IMR-90 (cell line): ENCODE data around the gene TRIM62. TPM values are rescaled to one million over a fixed set of nuclear protein-coding genes. Genes with fewer than 3 reads are reported as not detected.

Source experiments
- ATAC-seq: fragments of 200-7000 bp; cut with Tn5 transposase; 2 replicates; pipeline ENCODE4 v1.9.1; 2020; ENCODE audit warnings: low read depth, mild to moderate bottlenecking, moderate library complexity
- BruUV-seq: library from RNA; stranded (reverse); fragments of 400-500 nt; replicated peaks from 2 replicates; lab custom pipeline; 2021; lab: Mats Ljungman, UMichigan
- CTCF ChIA-PET: fragments of 300-600 bp; formaldehyde crosslinking; extraction: SDS; loops from one replicate; lab custom pipeline; 2021; ENCODE audit warnings: antibody characterized with exemption; lab: Yijun Ruan, JAX
- POLR2A ChIA-PET: fragments of 300-600 bp; sonication (Branson Sonifier 250); formaldehyde crosslinking; loops from one replicate; lab custom pipeline; 2022; ENCODE audit warnings: antibody characterized with exemption; ENCODE audit not compliant: unreplicated experiment; lab: Charles Lee
- DNase-seq: peaks from one replicate; pipeline ENCODE4 v3.0.0; 2013
- H2AFZ ChIP-seq: replicated peaks from 2 replicates; pipeline ENCODE3; 2013; ENCODE audit warnings: low read length, mild to moderate bottlenecking; ENCODE audit not compliant: poor library complexity
- H2AK5ac ChIP-seq: 2 replicates; pipeline ENCODE4 v1.6.1; 2013; ENCODE audit warnings: low read depth, low read length, inconsistent platforms
- H2AK9ac ChIP-seq: replicated peaks from 2 replicates; pipeline ENCODE3; 2013; ENCODE audit warnings: mild to moderate bottlenecking, low read depth, low read length, moderate library complexity; ENCODE audit not compliant: poor library complexity
- H2BK120ac ChIP-seq: 2 replicates; pipeline ENCODE4 v1.6.1; 2013; ENCODE audit warnings: low read depth, low read length, inconsistent platforms
- H2BK15ac ChIP-seq: 3 replicates; pipeline ENCODE4 v1.6.1; 2013; ENCODE audit warnings: low read depth, low read length, inconsistent platforms
- H2BK20ac ChIP-seq: 2 replicates; pipeline ENCODE4 v1.6.1; 2013; ENCODE audit warnings: low read depth, mild to moderate bottlenecking, inconsistent platforms, low read length, moderate library complexity
- H2BK5ac ChIP-seq: 2 replicates; pipeline ENCODE4 v1.6.1; 2013; ENCODE audit warnings: mild to moderate bottlenecking, low read depth, low read length, inconsistent platforms; ENCODE audit not compliant: poor library complexity, severe bottlenecking
- H3K14ac ChIP-seq: replicated peaks from 2 replicates; pipeline ENCODE4 v1.6.1; 2013; ENCODE audit warnings: low read depth, low read length, inconsistent platforms
- H3K18ac ChIP-seq: 2 replicates; pipeline ENCODE4 v1.6.1; 2013; ENCODE audit warnings: low read depth, low read length, control low read depth
- H3K23ac ChIP-seq: 2 replicates; pipeline ENCODE4 v1.6.1; 2013; ENCODE audit warnings: low read depth, low read length, inconsistent platforms
- H3K27ac ChIP-seq: 2 replicates; pipeline ENCODE4 v1.5.1; 2013; ENCODE audit warnings: mild to moderate bottlenecking, control low read depth, low read length; ENCODE audit not compliant: insufficient read depth
- H3K27me3 ChIP-seq: 2 replicates; pipeline ENCODE4 v1.6.1; 2013; ENCODE audit warnings: low read length; ENCODE audit not compliant: control insufficient read depth, insufficient read depth
- H3K36me3 ChIP-seq: 2 replicates; pipeline ENCODE4 v1.6.1; 2013; ENCODE audit warnings: low read length, mixed read lengths; ENCODE audit not compliant: control insufficient read depth, insufficient read depth
- H3K4ac ChIP-seq: 2 replicates; pipeline ENCODE4 v1.6.1; 2013; ENCODE audit warnings: low read depth, low read length, inconsistent platforms
- H3K4me1 ChIP-seq: 2 replicates; pipeline ENCODE4 v1.6.1; 2013; ENCODE audit warnings: low read length, mixed read lengths; ENCODE audit not compliant: control insufficient read depth, insufficient read depth
- H3K4me2 ChIP-seq: 2 replicates; pipeline ENCODE4 v1.6.1; 2013; ENCODE audit warnings: low read depth, mild to moderate bottlenecking, control low read depth, low read length, moderate library complexity
- H3K4me3 ChIP-seq: 2 replicates; pipeline ENCODE4 v1.5.1; 2013; ENCODE audit warnings: low read depth, mild to moderate bottlenecking, control low read depth, low read length, moderate library complexity; ENCODE audit not compliant: insufficient read depth
- H3K56ac ChIP-seq: 2 replicates; pipeline ENCODE4 v1.6.1; 2013; ENCODE audit warnings: low read length, inconsistent platforms; ENCODE audit not compliant: insufficient read depth; ENCODE audit errors: extremely low read depth
- H3K79me1 ChIP-seq, 2 experiments: 2 replicates each; pipeline ENCODE4 v1.6.1; 2013; ENCODE audit warnings: low read length in 2 of 2, inconsistent platforms in 1 of 2, low read depth in 1 of 2
- H3K9ac ChIP-seq: 2 replicates; pipeline ENCODE4 v1.6.1; 2013; ENCODE audit warnings: low read depth, low read length, control low read depth
- H3K9me1 ChIP-seq: 2 replicates; pipeline ENCODE4 v1.6.1; 2013; ENCODE audit warnings: low read length, inconsistent platforms; ENCODE audit not compliant: insufficient read depth
- H3K9me3 ChIP-seq: 2 replicates; pipeline ENCODE4 v1.6.1; 2013; ENCODE audit warnings: low read length; ENCODE audit not compliant: control insufficient read depth, insufficient read depth
- H4K20me1 ChIP-seq: 2 replicates; pipeline ENCODE4 v1.6.1; 2013; ENCODE audit warnings: low read length, inconsistent platforms; ENCODE audit not compliant: insufficient read depth
- H4K5ac ChIP-seq: 2 replicates; pipeline ENCODE4 v1.6.1; 2013; ENCODE audit warnings: mild to moderate bottlenecking, low read depth, low read length, control low read depth
- H4K8ac ChIP-seq, 2 experiments: 2 replicates each; pipeline ENCODE4 v1.6.1; 2013; ENCODE audit warnings: low read depth in 2 of 2, low read length in 2 of 2, control low read depth in 1 of 2, inconsistent platforms in 1 of 2
- H4K91ac ChIP-seq: 2 replicates; pipeline ENCODE4 v1.6.1; 2013; ENCODE audit warnings: low read depth, low read length, inconsistent platforms; ENCODE audit not compliant: insufficient read depth
- BHLHE40 ChIP-seq: fragments of 150-350 bp; IDR thresholded peaks from 2 replicates; pipeline ENCODE4 v1.6.1; 2016; ENCODE audit warnings: mild to moderate bottlenecking, low read depth, low read length
- CEBPB ChIP-seq: IDR thresholded peaks from 2 replicates; pipeline ENCODE4 v1.6.1; 2012; ENCODE audit warnings: low read depth, low read length, improper control_type of control experiment
- FOS ChIP-seq: fragments of 150-350 bp; IDR thresholded peaks from 2 replicates; pipeline ENCODE4 v1.6.1; 2016; ENCODE audit warnings: low read depth, low read length
- NFE2L2 ChIP-seq: fragments of 150-350 bp; IDR thresholded peaks from 2 replicates; pipeline ENCODE4 v1.6.1; 2016; ENCODE audit warnings: low read depth, mild to moderate bottlenecking, low read length
- RAD21 ChIP-seq: IDR thresholded peaks from 2 replicates; pipeline ENCODE4 v1.6.1; 2012; ENCODE audit warnings: low read length, improper control_type of control experiment
- RCOR1 ChIP-seq: IDR thresholded peaks from 2 replicates; pipeline ENCODE4 v1.6.1; 2012; ENCODE audit warnings: mild to moderate bottlenecking, low read length, improper control_type of control experiment; ENCODE audit not compliant: insufficient replicate concordance
- RFX5 ChIP-seq: IDR thresholded peaks from 2 replicates; pipeline ENCODE4 v1.8.0; 2012; ENCODE audit warnings: low read depth, mild to moderate bottlenecking, low read length, moderate library complexity
- SMC3 ChIP-seq: fragments of 150-350 bp; IDR thresholded peaks from 2 replicates; pipeline ENCODE4 v1.6.1; 2016; ENCODE audit warnings: low read depth, mild to moderate bottlenecking, antibody characterized with exemption, low read length, moderate library complexity
- WGBS, 2 experiments: methylation state at CpG; one replicate each; pipeline versions ENCODE4 v1.1.5 to v1.1.7; 2013; ENCODE audit warnings: missing lambda C conversion rate in 2 of 2; ENCODE audit not compliant: insufficient read length in 1 of 2; ENCODE audit errors: extremely low coverage in 2 of 2; 5-methylcytosine and 5-hydroxymethylcytosine counted together
- dilution Hi-C: fragments of 300-500 bp; cut with HindIII; formaldehyde crosslinking; loops from one replicate; pipeline ENCODE4 v1.14.3; 2018; ENCODE audit warnings: low sequenced_read_pairs; ENCODE audit not compliant: unreplicated experiment
- in situ Hi-C: fragments of 300-500 bp; cut with MboI; formaldehyde crosslinking; loops from 3 replicates; pipeline ENCODE4 v1.14.3; 2019; ENCODE audit warnings: low sequenced_read_pairs, inconsistent platforms, mixed read lengths
- intact Hi-C: fragments of 100-400 bp; cut with micrococcal nuclease; formaldehyde crosslinking; loops from 2 replicates; pipeline ENCODE4 v1.10.0; 2022
- polyA plus RNA-seq, 3 experiments: library from polyadenylated mRNA; depleted of rRNA; stranded (reverse); fragments of >200 nt; gene quantifications; 2 replicates each; pipeline ENCODE4 v1.2.3, GENCODE V29; 2012; ENCODE audit warnings: low replicate concordance in 1 of 3
- total RNA-seq: library from RNA; depleted of rRNA; stranded (reverse); fragments of >200 nt; gene quantifications from 2 replicates; pipeline ENCODE4 v1.2.3, GENCODE V29; 2012
- TF ChIP-seq, protein P1 (sequence below): fragments of 150-350 bp; IDR thresholded peaks from 2 replicates; pipeline ENCODE4 v1.6.1; 2016; ENCODE audit warnings: low read depth, mild to moderate bottlenecking, low read length, moderate library complexity, borderline replicate concordance
- TF ChIP-seq, protein P2 (sequence below): fragments of 150-350 bp; IDR thresholded peaks from 2 replicates; pipeline ENCODE4 v1.6.1; 2017; ENCODE audit warnings: mild to moderate bottlenecking, antibody characterized with exemption, low read length, low read depth

Gene TRIM62
- total and polyA plus RNA-seq, 2 of the 4 experiments (the other 2 are of a cell fraction): 3.0 to 11.1 TPM

DNA sequence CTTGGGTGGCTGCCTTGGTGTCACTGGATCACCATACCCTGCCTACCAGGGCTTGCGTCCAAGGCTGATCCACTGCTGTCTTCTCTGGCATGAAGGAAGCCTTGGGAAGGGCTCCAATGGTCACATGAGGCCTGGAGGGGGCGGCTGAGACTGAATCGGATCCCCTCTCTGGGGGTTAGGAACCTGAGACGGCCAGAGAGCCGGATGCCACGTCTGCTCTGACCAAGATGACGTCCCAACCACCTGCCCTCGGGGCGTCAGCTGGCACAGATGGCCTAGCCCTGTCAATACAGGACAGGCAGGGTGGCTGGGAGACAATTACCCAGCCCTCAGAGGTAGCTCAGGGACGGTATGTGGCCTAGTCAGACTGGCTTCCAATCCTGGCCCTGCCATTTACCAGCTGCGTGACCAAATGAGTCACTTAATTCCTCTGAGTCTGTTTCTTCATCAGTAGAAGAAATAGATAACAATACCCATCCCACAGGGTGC is 5.4 kb downstream of the TRIM62 start:
- peaks cover 13 to 70% of the 10 kb centered on the region in 2 experiments for H3K79me1 ChIP-seq
- H2BK5ac ChIP-seq: peak overlapping the region; percentile 53
- H2AK5ac ChIP-seq: peak overlapping the region; percentile 79; the same call in 1 of the 2 replicates
- peak overlapping the region; percentile 57 for H2BK120ac ChIP-seq
- intact Hi-C loops: no loop called here
- in situ Hi-C loops: no loop called here
- no peak overlapping the region for H4K8ac ChIP-seq
- H3K27ac ChIP-seq: peak overlapping the region; percentile 6; the same call in 1 of the 2 replicates
- 0 out of 2 replicates have a peak, but pooled peaks have one; percentile 32 for TF ChIP-seq FOS
- TF ChIP-seq SMC3: no peak
- TF ChIP-seq RAD21: no peak
- TF ChIP-seq RFX5: no peak
- TF ChIP-seq NFE2L2: no peak
- TF ChIP-seq CEBPB: peak; percentile 71
- TF ChIP-seq, protein P1, sequence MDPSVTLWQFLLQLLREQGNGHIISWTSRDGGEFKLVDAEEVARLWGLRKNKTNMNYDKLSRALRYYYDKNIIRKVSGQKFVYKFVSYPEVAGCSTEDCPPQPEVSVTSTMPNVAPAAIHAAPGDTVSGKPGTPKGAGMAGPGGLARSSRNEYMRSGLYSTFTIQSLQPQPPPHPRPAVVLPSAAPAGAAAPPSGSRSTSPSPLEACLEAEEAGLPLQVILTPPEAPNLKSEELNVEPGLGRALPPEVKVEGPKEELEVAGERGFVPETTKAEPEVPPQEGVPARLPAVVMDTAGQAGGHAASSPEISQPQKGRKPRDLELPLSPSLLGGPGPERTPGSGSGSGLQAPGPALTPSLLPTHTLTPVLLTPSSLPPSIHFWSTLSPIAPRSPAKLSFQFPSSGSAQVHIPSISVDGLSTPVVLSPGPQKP: no peak
- no peak for TF ChIP-seq RCOR1
- 0 out of 2 replicates have a peak, but pooled peaks have one; percentile 45 for TF ChIP-seq BHLHE40
- TF ChIP-seq, protein P2, sequence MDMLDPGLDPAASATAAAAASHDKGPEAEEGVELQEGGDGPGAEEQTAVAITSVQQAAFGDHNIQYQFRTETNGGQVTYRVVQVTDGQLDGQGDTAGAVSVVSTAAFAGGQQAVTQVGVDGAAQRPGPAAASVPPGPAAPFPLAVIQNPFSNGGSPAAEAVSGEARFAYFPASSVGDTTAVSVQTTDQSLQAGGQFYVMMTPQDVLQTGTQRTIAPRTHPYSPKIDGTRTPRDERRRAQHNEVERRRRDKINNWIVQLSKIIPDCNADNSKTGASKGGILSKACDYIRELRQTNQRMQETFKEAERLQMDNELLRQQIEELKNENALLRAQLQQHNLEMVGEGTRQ: 0 out of 2 replicates have a peak, but pooled peaks have one; percentile 1
- H3K9me3 ChIP-seq: no peaks in the 10 kb centered on the region
- peak; percentile 67 for DNase-seq
- no peaks in the 10 kb centered on the region for H3K27me3 ChIP-seq
- no peak overlapping the region for H3K9ac ChIP-seq
- no peak overlapping the region; the same call in 1 of the 2 replicates for H3K14ac ChIP-seq
- WGBS, 2 experiments: 82% methylated on average over 2 of the region's 11 CpGs; no CpG with 5 or more reads in 1 of the 2 experiments
- dilution Hi-C loops: no loop called here
- peaks cover 27% of the 10 kb centered on the region for H3K9me1 ChIP-seq
- peak overlapping the region; percentile 64 for H2AFZ ChIP-seq
- H3K4me3 ChIP-seq: no peak overlapping the region
- no peak overlapping the region for H2BK20ac ChIP-seq
- peaks cover 20% of the 10 kb centered on the region for H4K20me1 ChIP-seq
- peak overlapping the region; percentile 5 for H2AK9ac ChIP-seq
- CTCF ChIA-PET: interaction anchor here (0.6 kb wide), 1 partner anchor 22 kb away, joined by 3 read pairs; no protein-coding TSS in a partner anchor
- H4K91ac ChIP-seq: peak overlapping the region; percentile 38; the same call in 1 of the 2 replicates
- H2BK15ac ChIP-seq: no peak overlapping the region
- H3K23ac ChIP-seq: no peak overlapping the region
- H3K56ac ChIP-seq: no peak overlapping the region
- no peak overlapping the region for H3K4me2 ChIP-seq
- POLR2A ChIA-PET: no interaction called here
- no peak overlapping the region for H4K5ac ChIP-seq
- H3K36me3 ChIP-seq: peaks cover 6% of the 10 kb centered on the region; the same call in 1 of the 2 replicates
- no TSS peak for BruUV-seq
- peak overlapping the region; percentile 45; the same call in 1 of the 2 replicates for H3K4ac ChIP-seq
- ATAC-seq: no peak
- H3K4me1 ChIP-seq: peaks cover 8% of the 10 kb centered on the region
- H3K18ac ChIP-seq: peak overlapping the region; percentile 11; the same call in 1 of the 2 replicates
